ENCODE data around the gene TGFBR3L.

GRCh38 chr19:7888145-7888825, 26.3 kb upstream of the TGFBR3L start, which contains the start of gene LRRC8E:
- TF ChIP-seq POLR2AphosphoS5 (IDR thresholded peaks at IDR 0.05; ENCODE audit: low read depth, low read length) (no peak), TAF1 (IDR thresholded peaks at IDR 0.05; ENCODE audit: borderline replicate concordance, low read depth, low read length) (no peak)
